GM12864 (cell line): ENCODE measurements around the gene AGAP5.

ENCODE experiments used
- DNase-seq: peaks from one replicate; pipeline ENCODE4 v3.0.0-alpha.2; 2011; ENCODE audit warnings: low read depth
- H3K4me3 ChIP-seq: 2 replicates; pipeline ENCODE4 v1.5.1; 2011; ENCODE audit warnings: mild to moderate bottlenecking, low read depth, low read length, control low read depth
- CTCF ChIP-seq: IDR thresholded peaks from 2 replicates; pipeline ENCODE4 v1.5.1; 2011; ENCODE audit warnings: low read depth, mild to moderate bottlenecking, moderate library complexity, low read length, control low read depth, inconsistent platforms; ENCODE audit errors: missing control alignments

AGAP5 gene

DNA sequence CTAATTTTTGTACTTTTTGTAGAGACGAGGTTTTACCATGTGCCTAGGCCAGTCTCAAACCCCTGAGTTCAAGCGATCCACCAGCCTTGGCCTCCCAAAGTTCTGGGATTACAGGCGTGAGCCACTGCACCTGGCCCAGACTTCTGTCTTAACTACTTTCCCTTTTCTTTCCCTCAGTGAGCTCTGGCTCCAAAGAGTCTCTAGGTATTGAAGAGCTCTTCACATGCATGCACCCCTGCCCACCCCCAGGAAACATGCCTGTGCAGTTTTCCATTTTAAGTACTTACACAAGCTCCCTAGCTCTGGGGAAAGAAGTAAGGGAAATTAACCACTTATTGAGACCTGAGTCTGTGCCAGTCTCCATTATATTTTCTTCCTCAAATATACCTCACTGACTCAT lies 58.6 kb downstream of the AGAP5 start:
- DNase-seq = no peak
- H3K4me3 ChIP-seq = no peak overlapping the region
- TF ChIP-seq CTCF = no peak

DNA sequence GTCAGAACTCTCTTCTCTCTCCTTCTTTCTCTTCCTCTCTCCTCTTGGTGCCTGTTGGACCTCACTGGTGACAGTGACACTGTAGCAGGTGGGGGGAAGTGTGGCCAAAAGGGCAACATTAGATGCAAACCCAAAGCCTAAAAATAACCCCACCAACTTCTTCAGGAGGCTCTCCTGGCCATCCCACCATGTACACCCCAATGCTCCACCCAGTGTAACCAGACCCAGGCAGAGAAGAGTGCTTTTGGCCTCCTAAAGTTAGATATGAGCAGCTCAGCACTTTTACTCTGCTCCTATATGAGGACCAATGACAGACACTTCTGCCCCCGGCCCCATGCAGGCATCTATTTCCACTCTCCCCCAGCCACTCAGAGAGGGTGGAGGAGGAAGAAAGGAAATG lies 62.1 kb downstream of the AGAP5 start:
- no peak overlapping the region for H3K4me3 ChIP-seq
- no peak for TF ChIP-seq CTCF
- DNase-seq = no peak

DNA sequence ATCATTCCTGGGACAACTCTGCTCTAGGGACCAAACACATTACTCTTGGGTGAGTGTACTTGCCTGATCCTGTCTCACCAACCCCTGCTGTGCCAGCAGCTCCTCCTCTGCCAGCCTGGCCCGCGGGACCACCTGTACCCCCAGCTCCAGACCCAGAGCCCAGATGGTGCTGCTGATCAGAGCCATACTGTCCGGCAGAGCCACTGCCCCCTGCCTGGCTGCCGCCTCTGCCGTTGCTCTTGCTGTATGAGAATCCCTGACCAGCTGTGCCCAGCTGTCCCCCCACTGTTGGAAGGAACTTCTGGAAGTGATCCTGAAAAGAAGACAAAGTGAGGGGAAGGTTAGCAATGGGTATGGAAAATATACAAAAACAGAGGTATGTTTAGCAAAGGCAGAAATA lies 63.5 kb downstream of the AGAP5 start:
- no peak for TF ChIP-seq CTCF
- no peak overlapping the region for H3K4me3 ChIP-seq
- DNase-seq = no peak

DNA sequence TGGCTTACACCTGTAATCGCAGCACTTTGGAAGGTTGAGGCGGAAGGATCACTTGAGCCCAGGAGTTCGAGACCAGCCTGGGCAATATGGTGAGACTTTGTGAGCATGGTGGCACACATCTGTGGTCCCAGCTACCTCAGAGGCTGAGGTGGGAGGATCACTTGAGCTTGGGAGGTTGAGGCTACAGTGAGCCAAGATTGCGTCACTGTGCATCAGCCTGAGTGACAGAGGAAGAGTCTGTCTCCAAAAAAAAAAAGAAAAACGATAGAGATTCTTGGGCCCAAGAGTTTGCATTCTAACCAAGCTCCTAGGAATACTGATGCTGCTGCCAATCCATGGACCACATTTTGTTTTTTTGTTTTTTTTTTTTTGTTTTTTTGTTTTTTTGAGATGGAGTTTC lies 68.7 kb downstream of the AGAP5 start:
- DNase-seq = no peak
- no peak for TF ChIP-seq CTCF
- no peak overlapping the region for H3K4me3 ChIP-seq

- no peak for TF ChIP-seq CTCF
- no peak overlapping the region for H3K4me3 ChIP-seq
- no peak for DNase-seq
Observed at GRCh38 chr10:73628405-73628804, 69.5 kb downstream of the AGAP5 start.

GRCh38 chr10:73627300-73627699 lies 70.6 kb downstream of the AGAP5 start:
- no peak overlapping the region for H3K4me3 ChIP-seq
- TF ChIP-seq CTCF = no peak
- no peak for DNase-seq

- H3K4me3 ChIP-seq = peak overlapping the region; percentile 97
- no peak for TF ChIP-seq CTCF
- peak; percentile 96 for DNase-seq
Observed at GRCh38 chr10:73625884-73626752, 71.8 kb downstream of the AGAP5 start.
